ENCODE measurements around the gene EXOC6B. TPM values are rescaled to one million over a fixed set of nuclear protein-coding genes. Genes with fewer than 3 reads are reported as not detected.
"Not testable (repeated sequence)": the region's sequence is repeated elsewhere in the genome, so short reads cannot be mapped to it uniquely, and the experiment has no call there.

EXOC6B gene
- total and polyA plus RNA-seq, 3 donors from 2014 or later, result 27.7 to 45.2 (median 31.7) TPM

DNA sequence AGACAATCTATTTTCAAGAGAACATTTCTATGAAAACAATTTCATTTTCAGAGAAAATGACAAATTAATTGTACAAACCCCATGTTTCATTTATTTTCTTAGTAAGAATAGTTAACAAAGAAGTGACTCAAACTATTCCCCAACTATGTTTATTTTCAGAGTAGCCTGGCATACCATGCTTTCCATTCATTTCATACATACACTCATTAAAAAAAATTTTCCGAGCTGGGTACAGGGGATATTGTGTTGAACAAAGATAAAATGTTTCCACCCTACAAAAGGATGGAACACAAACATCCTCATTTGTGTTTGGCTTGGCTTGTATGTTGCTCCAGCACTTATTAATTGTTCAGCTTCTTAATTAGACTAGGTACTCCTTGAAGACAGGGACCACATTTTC, 331.4 kb downstream of the EXOC6B start:
- WGBS, 2 donors, result 67 to 75% methylated on average over 1 of the region's 1 CpG
- DNase-seq, result no peak
- H3K36me3 ChIP-seq (ENCODE audit: low read depth, missing control alignments), result no peaks in the 10 kb centered on the region
- H3K27me3 ChIP-seq, result no peaks in the 10 kb centered on the region
- H3K4me3 ChIP-seq, result no peak overlapping the region
- intact Hi-C loops (cut with DNase I; ENCODE audit: low total_unique reads), result no loop called here
- H3K9me3 ChIP-seq, result no peaks in the 10 kb centered on the region
- no peak overlapping the region for H3K27ac ChIP-seq
- TF ChIP-seq POLR2A (IDR thresholded peaks at IDR 0.05), result no peak
- no peak for TF ChIP-seq CTCF (IDR thresholded peaks at IDR 0.05)
- no peaks in the 10 kb centered on the region for H3K4me1 ChIP-seq

DNA sequence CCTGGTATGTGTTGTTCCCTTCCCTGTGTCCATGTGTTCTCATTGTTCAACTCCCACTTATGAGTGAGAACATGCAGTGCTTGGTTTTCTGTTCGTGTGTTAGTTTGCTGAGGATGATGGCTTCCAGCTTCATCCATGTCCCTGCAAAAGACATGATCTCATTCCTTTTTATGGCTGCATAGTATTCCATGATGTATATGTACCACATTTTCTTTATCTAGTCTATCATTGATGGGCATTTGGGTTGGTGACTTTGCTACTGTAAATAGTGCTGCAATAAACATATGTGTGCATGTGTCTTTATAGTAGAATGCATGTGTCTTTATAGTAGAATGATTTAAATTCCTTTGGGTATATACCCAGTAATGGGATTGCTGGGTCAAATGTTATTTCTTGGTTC, 341.2 kb downstream of the EXOC6B start:
- WGBS, 2 donors, result 83 to 88% methylated on average over 1 of the region's 1 CpG
- H3K4me1 ChIP-seq; intact Hi-C loops (cut with DNase I; ENCODE audit: low total_unique reads); H3K9me3 ChIP-seq; DNase-seq; H3K4me3 ChIP-seq; H3K27me3 ChIP-seq; H3K27ac ChIP-seq; H3K36me3 ChIP-seq (ENCODE audit: low read depth, missing control alignments): not testable (repeated sequence)

GRCh38 chr2:72483346-72483745, 342.5 kb downstream of the EXOC6B start:
- DNase-seq, result no peak
- Histone ChIP-seq H3K36me3 (ENCODE audit: low read depth, missing control alignments) (no peaks in the 10 kb centered on the region), H3K4me1 (no peaks in the 10 kb centered on the region), H3K9me3 (no peaks in the 10 kb centered on the region), H3K4me3 (no peak overlapping the region), H3K27me3 (no peaks in the 10 kb centered on the region), H3K27ac (no peak overlapping the region)
- 80 to 86% methylated on average over 2 of the region's 2 CpGs for WGBS, 2 donors
- intact Hi-C loops (cut with DNase I; ENCODE audit: low total_unique reads), result no loop called here
- TF ChIP-seq POLR2A (IDR thresholded peaks at IDR 0.05) (no peak), CTCF (IDR thresholded peaks at IDR 0.05) (no peak)

DNA sequence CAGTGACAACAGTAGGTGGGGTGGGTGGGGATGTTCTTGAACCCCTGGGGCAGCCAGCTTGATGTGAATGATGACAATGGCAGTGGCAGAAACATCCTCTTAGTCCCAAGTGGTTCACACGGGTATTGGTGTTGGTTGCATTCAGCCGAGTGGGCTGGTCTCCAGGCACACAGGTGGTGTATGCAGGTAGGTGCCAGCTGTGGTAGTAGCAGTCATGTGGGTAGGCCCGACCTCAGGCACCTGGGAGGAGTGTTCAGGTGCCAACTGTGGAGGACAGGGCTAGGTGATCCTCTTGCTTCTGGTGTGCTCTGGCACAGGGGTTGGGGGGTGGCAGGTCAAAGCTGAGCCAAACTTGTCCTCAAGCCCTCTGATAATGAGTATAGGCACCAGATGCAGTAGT, 350.6 kb downstream of the EXOC6B start:
- DNase-seq, result no peak
- H3K27me3 ChIP-seq, result no peaks in the 10 kb centered on the region
- H3K36me3 ChIP-seq (ENCODE audit: low read depth, missing control alignments), result no peaks in the 10 kb centered on the region
- no peak for TF ChIP-seq POLR2A (IDR thresholded peaks at IDR 0.05)
- TF ChIP-seq CTCF (IDR thresholded peaks at IDR 0.05), result no peak
- 100% methylated on average over 3 of the region's 3 CpGs for WGBS, 2 donors
- no peak overlapping the region for H3K4me3 ChIP-seq
- H3K27ac ChIP-seq, result no peak overlapping the region
- H3K9me3 ChIP-seq, result no peaks in the 10 kb centered on the region
- intact Hi-C loops (cut with DNase I; ENCODE audit: low total_unique reads), result no loop called here
- H3K4me1 ChIP-seq, result no peaks in the 10 kb centered on the region

DNA sequence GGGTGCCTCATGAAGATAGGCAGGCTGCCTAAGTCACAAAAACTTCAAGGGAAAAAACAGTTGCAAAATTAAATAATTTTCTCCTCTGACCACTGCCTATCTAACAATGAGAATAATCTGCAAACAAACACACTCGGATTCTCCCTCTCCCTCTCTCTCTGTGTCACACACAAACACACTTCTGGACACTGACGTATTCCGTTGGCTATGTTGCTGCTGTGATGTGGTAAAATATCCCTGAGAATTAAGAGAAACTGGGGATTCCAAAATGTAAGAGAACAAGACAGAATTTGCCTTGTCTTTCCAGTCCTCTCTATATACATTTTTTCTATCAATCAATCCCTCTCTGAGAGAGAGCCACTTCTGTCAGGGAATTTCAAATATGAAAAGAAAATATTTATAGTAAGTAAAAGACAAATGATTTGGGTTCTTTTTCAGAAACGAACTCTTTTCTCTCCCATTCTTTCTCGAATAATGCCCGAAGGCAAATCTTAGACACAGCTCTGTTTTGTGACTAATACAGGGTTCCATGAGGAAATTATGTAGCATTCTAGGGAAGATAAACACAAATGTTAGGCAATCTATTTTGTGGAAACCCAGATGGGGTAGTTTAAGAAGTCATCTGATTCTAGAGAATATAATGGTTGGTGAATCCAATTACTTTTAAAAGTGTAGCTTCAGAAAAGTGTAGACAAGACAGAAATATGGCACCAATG, 367.9 kb downstream of the EXOC6B start:
- WGBS, 2 donors, result 88 to 92% methylated on average over 6 of the region's 6 CpGs
- intact Hi-C loops (cut with DNase I; ENCODE audit: low total_unique reads), result no loop called here
- no peak for TF ChIP-seq POLR2A (IDR thresholded peaks at IDR 0.05)
- TF ChIP-seq CTCF (IDR thresholded peaks at IDR 0.05), result no peak

More for the DNA sequence above, 367.9 kb downstream of the EXOC6B start:
- no peaks in the 10 kb centered on the region for H3K4me1 ChIP-seq
- H3K27ac ChIP-seq, result no peak overlapping the region
- no peak for DNase-seq
- no peaks in the 10 kb centered on the region for H3K27me3 ChIP-seq
- H3K9me3 ChIP-seq, result peaks cover 2% of the 10 kb centered on the region
- no peaks in the 10 kb centered on the region for H3K36me3 ChIP-seq (ENCODE audit: low read depth, missing control alignments)
- no peak overlapping the region for H3K4me3 ChIP-seq
